ENCODE results near the gene STIM2.

DNA sequence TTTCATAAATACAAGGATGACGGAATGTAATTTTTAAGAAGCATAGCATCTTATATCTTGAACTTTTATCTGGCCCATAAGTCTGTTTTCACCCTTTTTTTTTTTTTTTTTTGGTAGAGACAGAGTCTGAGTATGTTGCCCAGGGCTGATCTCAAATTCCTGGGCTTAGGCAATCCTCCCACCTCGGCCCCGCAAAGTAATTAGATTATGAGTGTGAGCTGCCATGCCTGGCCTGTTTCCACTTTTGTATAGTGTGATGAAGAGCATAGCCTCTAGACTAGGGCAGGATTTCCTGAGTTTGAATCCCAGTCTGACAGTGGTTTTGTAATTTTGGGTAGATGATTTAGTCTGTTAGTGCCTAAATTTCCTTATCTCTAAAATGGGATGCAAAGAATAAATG, 11.0 kb downstream of the STIM2 start:
- TF ChIP-seq, protein P1, sequence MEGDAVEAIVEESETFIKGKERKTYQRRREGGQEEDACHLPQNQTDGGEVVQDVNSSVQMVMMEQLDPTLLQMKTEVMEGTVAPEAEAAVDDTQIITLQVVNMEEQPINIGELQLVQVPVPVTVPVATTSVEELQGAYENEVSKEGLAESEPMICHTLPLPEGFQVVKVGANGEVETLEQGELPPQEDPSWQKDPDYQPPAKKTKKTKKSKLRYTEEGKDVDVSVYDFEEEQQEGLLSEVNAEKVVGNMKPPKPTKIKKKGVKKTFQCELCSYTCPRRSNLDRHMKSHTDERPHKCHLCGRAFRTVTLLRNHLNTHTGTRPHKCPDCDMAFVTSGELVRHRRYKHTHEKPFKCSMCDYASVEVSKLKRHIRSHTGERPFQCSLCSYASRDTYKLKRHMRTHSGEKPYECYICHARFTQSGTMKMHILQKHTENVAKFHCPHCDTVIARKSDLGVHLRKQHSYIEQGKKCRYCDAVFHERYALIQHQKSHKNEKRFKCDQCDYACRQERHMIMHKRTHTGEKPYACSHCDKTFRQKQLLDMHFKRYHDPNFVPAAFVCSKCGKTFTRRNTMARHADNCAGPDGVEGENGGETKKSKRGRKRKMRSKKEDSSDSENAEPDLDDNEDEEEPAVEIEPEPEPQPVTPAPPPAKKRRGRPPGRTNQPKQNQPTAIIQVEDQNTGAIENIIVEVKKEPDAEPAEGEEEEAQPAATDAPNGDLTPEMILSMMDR (conservative IDR thresholded peaks at IDR 0.05; ENCODE audit: low read depth, low read length): no peak
- no peak for TF ChIP-seq EZH2 (IDR thresholded peaks at IDR 0.05; ENCODE audit: borderline replicate concordance, low read depth, low read length, poor library complexity, severe bottlenecking)
